CD4-positive, alpha-beta T cell treated with Interleukin-21 for 1 hour (primary cell): ENCODE results near the gene PEX13.

Experiments used
- DNase-seq: peaks from one replicate; pipeline ENCODE4 v3.0.0-alpha.2; 2020

The PEX13 gene

GRCh38 chr2:61089797-61090196 lies 72.3 kb downstream of the PEX13 start:
- no peak for DNase-seq

- no peak for DNase-seq
Observed at GRCh38 chr2:61090386-61090921, 72.9 kb downstream of the PEX13 start.

- no peak for DNase-seq
Observed at GRCh38 chr2:61091485-61091884, 74.0 kb downstream of the PEX13 start.

- DNase-seq = no peak
Observed at GRCh38 chr2:61096438-61096837, 78.9 kb downstream of the PEX13 start.

- no peak for DNase-seq
Observed at GRCh38 chr2:61100801-61101200, 83.3 kb downstream of the PEX13 start.
